GM18520 (cell line): ENCODE data around the gene PTGR2.
A peak's percentile ranks its signal among the peaks of the same experiment; 100 is the strongest.
"Not testable (repeated sequence)": the region's sequence is repeated elsewhere in the genome, so short reads cannot be mapped to it uniquely, and the experiment has no call there.

Experiments used
- ATAC-seq: cut with Tn5 transposase; IDR thresholded peaks from one replicate; pipeline ENCODE4 v1.9.1; 2021; ENCODE audit not compliant: unreplicated experiment

Gene PTGR2

DNA sequence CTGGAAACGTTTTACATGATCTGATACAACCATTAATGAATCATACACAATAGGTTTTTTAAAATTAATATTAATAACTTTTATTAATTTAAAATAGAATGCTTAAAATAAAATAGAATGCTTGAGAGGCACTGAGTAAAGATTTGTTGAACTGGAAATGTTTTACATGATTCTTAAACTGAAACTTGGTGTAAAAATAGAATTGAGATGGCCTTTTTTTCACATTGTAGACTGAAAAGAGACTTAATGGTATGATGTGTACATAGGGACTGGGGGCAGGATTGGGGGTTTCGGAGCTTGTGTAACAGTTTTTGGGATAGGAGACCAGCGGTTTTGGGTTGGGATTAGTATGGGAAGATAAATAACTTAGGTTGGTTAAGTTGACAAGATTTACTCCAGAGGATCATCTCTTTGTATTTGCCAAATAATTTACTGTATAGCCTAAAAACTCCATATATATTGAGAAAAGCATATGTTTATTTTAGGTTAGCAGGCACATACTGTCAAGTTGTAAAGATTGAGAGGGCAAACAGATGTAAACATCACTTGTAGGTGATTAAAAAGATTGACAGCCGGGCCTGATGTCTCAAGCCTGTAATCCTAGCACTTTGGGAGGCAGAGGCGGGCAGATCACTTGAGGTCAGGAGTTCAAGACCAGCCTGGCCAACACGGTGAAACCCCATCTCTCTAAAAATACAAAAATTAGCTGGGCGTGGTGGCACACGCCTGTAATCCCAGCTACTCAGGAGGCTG, 33.0 kb downstream of the PTGR2 start:
- no peak for ATAC-seq

DNA sequence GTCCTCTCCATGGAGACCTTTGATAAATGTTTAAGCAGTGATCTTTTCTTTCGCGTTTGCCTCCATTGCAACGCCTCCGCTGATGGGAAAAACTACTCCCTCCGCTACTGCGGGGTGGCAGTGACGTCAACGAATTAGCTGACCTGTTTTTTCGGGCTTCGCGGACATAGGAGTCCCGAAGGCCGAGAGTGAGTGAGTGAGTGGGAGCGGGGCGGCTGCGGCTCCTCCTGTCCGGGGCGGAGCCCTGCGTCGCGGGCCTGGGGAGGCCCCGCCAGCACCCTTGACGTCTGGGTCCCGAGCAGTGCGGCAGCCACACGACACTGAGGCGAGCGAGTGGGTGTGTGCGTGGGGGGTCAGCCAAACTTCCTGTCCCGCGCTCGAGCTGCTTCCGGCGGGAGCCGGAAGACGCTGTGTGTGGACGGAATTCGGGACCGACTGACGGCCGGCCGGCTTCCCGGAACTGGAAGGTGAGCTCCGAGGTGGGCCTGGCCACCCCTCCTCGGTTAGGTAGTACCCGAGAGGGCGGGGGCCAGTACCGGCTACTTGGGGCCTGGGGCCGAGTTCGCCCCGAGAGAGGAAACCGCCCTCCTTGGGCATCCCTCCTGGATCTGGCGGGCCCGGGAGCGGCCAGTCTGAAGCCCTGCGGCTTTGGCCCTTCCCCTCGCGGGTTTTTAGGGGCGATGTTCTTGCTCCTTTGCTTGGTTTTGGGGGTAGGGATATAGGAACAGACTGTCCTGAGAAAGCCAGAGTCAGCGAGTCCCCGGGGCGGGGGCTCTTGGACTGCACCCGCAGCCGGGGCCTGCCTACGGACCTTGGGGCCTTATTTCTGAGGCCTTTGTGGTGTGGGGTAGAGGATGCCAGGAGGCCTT, 35.1 kb downstream of the PTGR2 start, which contains the start of gene ZNF410:
TSS of gene ZNF410 (plus strand) at position 411 of the 869 bp plus-strand sequence. CDS start 5,317 bp downstream, outside the sequence.
- ATAC-seq, result peak; percentile 90

DNA sequence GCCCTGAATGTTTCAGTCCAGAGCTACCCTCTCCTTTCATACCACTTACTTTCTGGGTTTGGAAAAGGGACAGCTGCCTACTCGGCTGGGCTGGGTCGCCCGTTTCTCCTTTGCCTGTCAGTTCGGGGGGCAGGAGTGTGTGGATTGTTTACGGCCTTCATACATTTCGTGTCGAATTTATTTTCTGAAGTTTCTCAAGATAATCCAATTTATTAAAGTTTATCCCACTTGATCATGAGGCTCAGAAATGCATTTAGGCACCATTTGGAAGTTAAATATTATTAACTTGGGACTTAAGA, 35.6 kb downstream of the PTGR2 start:
- ATAC-seq, result no peak

DNA sequence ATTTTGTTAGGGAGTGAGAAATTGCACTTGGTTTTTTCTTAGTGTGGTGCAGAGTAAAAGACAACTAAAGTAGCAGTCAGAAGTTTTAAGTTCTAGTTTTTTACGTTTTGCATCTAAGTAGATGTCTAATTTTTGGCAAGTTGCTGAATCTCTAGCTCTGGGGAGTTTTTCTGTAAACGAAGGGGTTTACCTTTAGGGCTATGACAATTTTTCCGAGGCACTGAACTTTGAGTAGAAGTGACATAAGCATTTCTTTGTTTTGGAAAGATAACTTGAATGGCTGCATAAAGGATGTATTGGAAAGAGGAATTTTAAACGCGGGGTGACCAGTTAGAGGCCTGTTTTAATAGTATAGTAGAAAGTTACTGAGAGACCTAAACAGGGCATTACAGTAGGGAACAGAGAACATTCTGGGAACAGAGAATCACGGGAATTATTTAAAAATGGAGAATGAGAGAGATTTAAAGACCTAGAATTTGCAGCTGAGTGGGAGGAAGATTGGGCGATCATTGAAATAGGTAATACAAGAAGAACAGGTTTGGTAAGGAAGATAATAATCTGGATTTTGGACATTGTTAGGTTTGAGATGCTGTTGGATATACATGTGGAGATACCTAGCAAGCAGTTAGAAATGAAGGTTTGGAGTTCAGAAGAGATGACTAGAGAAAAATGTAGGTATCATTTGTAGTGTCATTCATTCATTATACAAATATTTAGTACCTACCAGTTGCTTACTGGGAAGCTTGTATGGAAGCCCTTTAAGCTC, 36.2 kb downstream of the PTGR2 start:
- ATAC-seq, result no peak

DNA sequence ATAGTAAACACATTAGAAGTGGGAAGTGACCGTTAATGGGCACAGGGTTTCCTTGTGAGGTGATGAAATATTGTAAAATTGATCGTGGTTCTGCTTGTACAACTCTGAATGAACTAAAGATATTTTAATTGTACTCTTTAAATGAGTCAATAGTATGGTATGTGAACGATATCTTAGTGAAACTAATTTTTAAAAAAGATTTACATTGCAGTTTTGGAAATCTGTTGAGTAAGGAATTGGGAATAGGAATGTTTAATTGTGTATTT, 36.8 kb downstream of the PTGR2 start:
- ATAC-seq, result no peak

DNA sequence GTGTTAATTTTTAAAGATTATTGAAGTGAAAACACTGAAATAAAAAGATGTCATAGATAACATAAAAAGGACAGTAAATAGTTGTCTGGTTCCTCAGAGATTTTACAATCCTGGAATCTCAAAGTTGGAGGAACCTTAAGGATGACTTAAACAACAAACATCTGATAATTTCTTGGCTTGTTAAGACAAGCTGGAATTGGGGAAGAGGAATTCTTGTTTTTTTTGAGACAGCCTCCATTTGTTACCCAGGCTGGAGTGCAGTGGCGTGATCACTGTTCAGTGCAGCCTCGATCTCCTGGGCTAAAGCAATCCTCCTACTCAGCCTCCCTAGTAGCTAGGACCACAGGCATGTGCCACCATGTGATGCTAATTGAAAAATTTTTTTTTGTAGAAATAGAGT, 37.3 kb downstream of the PTGR2 start:
- no peak for ATAC-seq

DNA sequence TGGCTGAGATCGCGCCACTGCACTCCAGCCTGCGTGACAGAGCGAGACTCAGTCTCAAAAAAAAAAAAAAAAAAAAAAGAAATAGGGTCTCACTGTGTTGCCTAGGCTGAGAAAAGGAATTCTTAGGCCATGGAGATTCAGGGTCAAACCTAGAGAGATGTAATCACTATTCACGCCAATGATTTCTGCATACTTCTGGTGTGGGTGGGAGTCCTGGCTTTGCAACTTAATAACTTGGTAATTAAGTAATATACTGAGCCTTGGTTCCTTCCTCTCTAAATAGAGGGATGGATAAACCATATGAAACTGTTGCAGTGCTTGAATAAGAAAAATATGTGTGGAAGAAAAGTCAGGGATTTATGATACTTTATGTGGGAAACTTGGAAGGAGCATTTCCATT, 37.7 kb downstream of the PTGR2 start:
- ATAC-seq, result no peak

DNA sequence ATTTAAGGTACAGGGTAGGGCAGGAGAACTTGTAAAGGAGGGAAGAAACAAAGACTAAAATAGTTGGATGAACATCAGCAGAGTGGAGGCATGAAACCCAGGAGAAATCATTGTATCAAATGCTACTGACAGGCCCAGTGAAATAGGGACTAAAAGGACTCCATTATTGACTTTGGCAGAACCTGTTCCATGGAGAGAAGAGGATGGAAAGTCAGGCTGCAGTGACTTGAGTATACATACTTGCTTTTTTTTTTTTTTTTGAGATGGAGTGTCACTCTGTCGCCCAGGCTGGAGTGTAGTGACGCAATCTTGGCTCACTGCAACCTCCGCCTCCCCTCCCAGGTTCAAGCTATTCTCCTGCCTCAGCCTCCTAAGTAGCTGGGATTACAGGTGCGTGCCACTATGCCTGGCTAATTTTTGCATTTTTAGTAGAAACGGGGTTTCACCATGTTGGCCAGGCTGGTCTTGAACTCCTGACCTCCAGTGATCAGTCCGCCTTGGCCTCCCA, 42.6 kb downstream of the PTGR2 start:
- ATAC-seq, result not testable (repeated sequence)

DNA sequence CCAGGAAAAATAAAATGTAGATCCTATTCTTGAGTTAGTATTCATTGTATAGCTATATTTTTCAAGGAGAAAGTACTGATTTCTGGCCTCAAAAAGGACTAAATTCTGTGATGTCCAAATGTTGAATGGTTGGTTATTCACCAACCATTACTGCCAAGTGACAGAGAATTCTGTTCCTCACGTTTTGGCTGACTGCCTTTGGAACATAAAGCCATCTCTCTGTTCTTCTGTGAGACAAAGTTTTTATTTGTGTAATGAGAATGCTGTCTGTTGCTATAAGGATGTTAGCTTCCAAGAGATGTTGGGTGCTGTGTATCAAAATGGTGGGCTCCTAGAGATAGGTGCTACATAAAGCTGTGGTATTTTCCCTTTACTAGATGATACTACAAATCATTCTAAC, 44.3 kb downstream of the PTGR2 start:
- ATAC-seq, result no peak

DNA sequence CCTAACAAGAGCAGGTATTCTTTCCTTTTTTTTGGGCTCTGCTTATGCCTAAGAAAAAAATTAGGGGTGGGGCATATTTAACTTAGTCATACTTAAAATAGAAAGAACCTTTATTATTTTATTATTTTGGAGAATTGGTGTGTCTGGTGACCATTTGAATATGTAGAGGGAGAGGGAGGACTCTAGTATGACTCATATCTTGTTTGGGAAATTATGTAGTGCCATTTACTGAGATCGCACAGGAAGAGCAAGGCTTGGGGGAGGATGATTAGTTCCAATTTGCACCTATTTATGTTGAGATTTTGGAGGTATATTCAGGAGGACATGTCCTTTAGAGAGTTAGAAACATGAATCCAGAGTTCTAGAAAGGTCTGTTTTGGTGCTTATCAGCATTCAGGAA, 44.9 kb downstream of the PTGR2 start:
- ATAC-seq, result no peak

DNA sequence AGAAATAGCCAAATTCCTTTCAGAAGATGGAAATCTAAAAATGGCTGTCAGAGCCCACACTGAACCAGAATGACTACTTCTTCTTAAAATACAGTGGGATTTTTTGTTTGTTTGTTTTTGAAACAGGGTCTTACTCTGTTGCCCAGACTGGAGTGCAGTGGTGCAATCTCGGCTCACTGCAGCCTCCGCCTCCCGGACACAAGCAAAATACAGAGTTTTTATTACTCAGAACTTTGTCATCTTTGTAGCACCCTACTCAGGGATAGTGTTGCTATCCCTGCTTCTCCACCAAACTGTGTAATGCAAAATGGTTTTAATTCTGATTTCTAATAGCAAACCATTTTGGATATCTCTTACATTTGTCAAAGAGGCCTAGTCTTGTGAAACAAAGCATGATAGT, 51.4 kb downstream of the PTGR2 start:
- ATAC-seq, result no peak

DNA sequence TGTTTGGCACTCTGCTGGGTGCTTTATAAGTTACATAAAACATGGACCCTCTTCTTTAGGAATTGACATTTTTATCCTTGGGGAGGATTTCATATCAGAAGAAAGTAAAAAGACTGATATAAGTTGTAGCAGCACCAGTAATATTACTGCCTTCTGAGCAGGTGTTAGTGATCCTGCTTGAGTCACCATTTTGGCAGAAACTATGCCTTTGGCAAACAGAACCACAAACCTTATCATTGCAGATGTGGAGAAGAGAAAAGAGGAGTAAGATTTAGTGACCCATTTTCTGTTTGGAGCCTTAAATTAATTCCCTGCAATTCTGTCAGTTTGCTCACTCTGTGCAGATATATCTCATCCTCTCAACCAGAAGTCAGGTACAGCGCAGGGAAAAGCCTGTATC, 58.0 kb downstream of the PTGR2 start:
- no peak for ATAC-seq

DNA sequence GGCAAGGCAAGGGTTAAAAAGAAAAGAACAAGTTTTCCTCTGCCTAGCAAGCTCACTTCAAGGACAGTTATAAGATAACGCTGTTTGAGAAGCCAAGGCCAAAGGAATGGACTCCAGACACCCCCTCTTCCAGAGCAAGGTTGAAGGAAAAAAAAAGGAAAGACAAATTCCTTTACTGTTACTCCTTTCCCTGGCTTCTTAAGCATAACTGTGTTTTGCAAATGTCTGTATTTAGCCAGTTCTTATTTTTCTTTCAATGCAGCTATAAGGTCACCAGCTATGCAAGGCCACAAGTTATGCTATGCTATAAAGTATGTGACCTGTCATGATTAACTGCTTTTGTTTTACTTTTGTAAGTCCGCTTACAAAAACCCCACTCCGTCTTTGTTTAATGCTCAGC, 61.6 kb downstream of the PTGR2 start:
- ATAC-seq, result no peak

DNA sequence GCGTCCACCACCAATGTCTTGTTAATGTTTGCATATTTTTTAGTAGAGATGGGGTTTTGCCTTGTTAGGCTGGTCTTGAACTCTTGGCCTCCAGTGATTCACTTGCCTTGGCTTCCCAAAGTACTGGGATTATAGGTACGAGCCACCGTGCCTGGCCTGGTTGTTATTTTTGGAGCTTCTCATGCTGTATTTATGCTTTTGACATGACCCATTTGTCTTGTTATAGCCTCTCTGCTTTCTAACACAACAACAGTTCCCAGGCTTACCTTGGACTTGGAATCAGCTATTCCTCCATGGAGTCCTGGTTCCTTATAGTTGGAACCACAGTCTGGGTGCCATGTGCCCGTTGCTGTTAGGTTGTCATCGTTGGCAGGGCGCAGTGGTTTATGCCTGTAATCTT, 64.7 kb downstream of the PTGR2 start:
- no peak for ATAC-seq

DNA sequence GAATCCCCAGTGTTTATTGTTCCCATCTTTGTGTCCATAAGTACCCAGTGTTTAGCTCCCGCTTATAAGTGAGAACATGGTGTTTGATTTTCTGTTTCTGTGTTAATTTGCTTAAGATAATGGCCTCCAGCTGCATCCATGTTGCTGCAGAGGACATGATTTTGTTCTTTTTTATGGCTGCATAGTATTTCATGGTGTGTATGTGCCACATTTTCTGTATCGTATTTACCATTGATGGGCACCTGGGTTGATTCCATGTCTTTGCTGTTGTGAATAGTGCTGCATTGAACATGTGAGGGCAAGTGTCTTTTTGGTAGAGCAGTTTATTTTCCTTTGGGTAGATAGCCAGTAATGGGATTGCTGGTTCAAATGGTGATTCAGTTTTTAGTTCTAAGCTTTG, 67.8 kb downstream of the PTGR2 start:
- ATAC-seq, result not testable (repeated sequence)

DNA sequence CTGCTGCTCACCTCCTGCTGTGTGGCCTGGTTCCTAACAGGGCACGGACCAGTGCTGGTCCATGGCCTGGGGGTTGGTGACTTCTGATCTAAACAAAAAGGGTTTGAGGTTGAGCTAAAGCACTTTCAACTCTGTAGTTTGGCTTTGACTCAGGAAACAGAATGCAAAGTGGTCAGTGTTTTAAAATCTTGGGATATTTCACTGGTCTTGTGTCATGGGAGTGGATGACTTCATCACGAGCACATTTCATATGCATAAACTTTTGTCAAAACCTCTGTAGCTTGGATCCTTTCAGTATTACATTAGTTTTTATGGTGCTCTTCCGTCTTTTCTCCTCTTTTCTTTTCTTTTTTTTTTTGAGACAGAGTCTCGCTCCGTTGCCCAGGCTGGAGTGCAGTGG, 72.7 kb downstream of the PTGR2 start:
- no peak for ATAC-seq
